Posterior cingulate gyrus (tissue), 11 donors: Measurements from ENCODE around the gene ATG9B.
"Not testable (repeated sequence)": the region's sequence is repeated elsewhere in the genome, so short reads cannot be mapped to it uniquely, and the experiment has no call there.

Experiments used
- DNase-seq, 10 donors: peaks; one replicate each; pipeline versions ENCODE4 v3.0.0 to v3.0.0-alpha.2; 2020 to 2021; ENCODE audit warnings: mixed read lengths in 3 of 10
- intact Hi-C: fragments of 100-400 bp; cut with DNase I; formaldehyde crosslinking; loops from one replicate; pipeline ENCODE4 v1.15.1; 2023

The ATG9B gene

DNA sequence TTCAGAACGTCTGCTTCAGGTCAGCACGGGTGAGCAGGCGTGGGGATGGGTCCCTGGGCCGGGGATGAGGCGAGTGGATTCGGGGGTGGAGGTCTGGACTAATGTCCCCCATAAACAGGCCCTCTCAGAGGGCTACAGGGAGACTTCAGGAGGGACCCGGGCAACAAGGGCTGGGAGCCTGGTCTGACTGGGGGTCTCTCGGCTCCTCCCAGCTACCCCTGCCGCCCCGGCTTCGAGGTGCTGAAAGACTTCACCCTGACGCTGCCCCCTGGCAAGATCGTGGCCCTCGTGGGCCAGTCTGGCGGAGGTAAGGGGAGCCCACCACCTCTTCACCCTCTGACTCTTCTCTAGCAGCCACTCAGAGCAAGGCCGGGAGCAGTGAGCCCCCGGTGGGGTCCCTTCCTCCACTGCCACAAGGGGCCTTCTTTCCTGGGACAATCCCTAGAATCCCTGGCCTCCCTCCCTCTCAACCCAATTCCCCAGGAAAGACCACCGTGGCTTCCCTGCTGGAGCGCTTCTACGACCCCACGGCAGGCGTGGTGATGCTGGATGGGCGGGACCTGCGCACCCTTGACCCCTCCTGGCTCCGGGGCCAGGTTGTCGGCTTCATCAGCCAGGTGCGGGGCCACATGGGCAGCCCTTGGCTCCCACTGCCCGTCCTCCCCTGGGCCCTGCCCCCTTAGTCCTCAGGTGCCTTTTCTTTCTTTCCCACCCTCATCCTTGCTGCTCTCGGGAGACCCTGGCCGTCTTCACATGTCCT is 16.5 kb upstream of the ATG9B start:
- intact Hi-C loops: no loop called here
- DNase-seq: no peak

DNA sequence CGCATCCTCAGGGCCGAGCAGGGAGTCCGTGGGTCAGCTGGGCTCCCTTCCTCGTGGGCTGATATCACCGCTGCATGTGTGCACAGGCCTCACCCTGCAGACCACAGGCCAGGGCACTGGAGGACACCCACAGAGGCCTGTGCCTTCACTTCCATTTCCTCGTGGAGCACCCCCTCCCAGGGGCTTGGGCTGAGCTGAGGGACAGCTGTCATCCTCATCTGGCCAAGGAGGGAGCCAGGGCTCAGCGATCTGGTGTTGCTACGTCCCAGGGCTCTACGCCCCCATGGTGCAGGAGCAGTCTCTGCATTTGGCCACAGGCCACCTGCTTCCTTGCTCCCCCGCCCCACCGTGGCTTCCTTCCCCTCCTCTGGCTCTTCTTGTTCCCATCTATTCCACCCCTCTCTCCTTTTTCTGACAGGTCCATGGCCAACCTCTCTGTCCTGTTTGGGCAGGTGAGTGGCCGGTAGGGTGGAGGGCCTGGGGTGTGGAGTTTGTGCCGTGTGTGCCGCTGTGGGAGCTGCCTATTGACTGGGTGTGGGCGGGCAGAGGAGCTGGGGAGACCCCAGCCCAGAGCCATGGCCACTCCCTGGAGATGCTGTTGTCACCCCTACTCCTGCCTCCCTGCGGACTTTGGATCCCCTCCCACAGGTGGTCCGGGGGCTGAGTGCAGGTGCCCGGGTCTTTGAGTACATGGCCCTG is 15.7 kb upstream of the ATG9B start:
- no peak for DNase-seq
- intact Hi-C loops: no loop called here

DNA sequence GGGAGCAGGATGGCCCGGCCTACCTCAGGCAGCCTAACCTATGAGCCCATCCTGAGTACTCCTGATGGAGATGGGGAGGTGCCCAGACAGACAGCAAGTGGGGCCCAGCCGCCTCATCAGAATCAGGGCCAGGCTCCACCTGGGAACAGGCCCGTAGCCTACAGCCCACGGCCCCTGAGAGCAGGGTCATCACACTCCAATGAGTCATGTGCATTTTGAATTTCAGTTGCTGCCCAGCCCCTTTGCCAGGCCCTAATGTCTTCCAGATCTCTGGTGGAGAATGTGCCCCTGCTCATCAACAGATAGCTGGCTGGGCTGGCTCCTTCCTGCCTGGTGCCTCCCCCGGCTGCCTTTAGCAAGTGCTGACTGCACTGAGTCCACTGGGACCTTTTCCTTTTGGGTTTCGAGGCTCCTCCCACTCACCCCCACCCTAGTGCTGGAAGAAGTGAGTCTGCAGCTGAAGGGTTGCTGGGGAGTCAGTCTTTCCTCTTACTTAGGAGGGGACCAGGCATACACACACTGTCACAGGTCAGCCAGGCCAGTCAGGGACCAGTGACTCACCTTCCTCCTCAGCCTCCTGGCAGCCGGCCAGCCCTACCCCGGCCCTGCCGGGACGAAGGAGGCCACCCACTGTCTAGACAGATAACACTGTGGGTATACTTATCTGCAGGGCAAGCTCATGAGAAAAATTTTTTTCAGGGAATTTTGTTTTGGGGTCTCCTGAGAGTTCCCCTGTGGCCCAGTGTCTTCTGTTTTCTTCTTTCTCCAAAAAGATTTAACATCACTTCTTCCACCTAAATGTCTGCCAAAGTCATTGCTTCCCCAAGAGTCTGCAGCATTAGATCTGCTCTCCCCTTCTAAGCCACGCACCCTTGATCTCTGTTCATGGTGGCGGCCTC is 14.9 kb upstream of the ATG9B start:
- DNase-seq: peak in 1 of 10 donors; percentile 81

DNA sequence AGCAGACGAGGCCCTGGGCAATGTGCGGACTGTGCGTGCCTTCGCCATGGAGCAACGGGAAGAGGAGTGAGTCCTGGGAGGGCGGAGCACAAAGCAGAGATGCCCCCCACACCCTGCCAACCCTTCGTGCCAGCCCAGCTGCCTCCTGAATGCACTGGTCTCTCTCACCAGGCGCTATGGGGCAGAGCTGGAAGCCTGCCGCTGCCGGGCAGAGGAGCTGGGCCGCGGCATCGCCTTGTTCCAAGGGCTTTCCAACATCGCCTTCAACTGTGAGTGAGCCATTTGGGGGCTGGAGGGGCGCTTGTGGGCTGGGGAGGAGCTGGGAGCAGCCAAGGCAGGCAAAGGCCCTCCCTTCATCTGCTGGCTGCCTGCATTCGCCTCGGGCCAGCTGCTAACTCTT is 11.6 kb upstream of the ATG9B start:
- DNase-seq: peak in 1 of 10 donors; percentile 70
- intact Hi-C loops: no loop called here

More for the DNA sequence above, 14.9 kb upstream of the ATG9B start:
- intact Hi-C loops: no loop called here

DNA sequence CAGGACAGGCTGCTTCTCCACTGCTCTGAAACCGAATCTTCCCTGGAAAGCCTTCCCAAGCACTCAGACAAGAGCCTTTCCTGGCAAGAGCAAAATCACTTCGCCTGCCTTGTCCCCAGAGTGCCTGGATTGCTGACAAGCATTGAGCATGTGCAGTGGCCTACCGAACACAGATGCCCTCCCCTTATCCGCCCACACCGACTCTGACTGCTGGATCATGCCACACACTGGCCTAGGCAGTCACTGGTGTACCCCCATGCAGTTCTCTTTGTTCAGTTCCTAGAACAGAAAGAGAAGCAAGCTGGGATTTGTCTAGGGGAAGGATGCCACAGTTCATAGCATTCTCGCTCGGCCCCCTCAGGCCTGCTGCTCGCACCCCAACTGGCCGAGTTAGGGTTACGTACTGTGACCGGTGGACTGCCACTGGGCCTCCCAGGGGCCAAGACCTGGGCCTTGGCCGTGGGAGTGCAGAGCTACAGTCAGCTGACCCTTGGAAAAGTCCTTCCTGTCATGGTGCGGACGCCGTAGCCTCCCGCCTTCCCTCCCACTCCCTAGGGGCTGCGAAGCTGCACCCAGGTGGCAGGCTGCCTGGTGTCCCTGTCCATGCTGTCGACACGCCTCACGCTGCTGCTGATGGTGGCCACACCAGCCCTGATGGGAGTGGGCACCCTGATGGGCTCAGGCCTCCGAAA is 10.9 kb upstream of the ATG9B start:
- peak in 4 of 10 donors; percentile 33 to 90 (median 69) for DNase-seq
- intact Hi-C loops: no loop called here

DNA sequence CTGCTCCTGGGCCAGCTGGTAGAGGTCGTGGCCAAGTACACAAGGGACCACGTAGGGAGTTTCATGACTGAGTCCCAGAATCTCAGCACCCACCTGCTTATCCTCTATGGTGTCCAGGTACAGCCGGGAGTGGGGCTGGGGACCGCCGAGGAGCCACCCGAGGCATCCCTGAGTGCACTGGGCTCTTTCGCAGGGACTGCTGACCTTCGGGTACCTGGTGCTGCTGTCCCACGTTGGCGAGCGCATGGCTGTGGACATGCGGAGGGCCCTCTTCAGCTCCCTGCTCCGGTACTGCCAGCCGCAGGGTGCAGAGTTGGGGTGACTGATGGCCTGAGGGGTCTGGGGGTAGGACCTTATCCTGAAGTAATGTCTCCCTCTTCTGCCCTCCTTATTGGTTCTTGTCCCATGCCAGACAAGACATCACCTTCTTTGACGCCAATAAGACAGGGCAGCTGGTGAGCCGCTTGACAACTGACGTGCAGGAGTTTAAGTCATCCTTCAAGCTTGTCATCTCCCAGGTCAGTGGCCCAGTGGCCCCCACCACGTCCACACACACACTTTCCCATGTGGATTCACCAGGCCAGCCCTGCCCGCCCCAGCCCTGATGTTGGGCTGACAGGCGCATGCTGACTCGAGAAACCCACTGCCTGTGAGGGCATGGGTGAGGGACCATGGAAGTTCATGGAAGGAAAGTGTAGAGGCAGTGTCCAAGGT is 10.2 kb upstream of the ATG9B start:
- peak in 1 of 10 donors; percentile 82 for DNase-seq
- intact Hi-C loops: no loop called here

DNA sequence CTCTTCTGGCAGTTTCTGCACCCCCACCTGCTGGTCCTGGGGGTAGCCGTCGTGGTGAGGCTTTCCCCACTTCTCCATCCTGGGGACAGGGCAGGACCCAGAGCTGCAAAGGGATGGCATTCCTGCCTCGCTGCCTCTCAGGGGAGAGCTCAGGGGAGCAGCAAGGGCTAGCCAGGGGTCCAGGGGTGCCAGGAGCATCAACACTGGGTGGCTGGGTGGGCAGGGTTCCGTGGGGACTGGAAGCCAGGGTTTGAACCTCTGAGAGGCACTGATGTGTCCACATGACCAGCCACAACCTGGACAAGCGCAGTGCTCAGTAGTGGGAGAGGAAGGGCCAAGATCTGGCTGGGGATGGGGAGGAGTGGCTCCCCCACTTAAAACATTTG is 9.6 kb upstream of the ATG9B start:
- intact Hi-C loops: no loop called here

DNA sequence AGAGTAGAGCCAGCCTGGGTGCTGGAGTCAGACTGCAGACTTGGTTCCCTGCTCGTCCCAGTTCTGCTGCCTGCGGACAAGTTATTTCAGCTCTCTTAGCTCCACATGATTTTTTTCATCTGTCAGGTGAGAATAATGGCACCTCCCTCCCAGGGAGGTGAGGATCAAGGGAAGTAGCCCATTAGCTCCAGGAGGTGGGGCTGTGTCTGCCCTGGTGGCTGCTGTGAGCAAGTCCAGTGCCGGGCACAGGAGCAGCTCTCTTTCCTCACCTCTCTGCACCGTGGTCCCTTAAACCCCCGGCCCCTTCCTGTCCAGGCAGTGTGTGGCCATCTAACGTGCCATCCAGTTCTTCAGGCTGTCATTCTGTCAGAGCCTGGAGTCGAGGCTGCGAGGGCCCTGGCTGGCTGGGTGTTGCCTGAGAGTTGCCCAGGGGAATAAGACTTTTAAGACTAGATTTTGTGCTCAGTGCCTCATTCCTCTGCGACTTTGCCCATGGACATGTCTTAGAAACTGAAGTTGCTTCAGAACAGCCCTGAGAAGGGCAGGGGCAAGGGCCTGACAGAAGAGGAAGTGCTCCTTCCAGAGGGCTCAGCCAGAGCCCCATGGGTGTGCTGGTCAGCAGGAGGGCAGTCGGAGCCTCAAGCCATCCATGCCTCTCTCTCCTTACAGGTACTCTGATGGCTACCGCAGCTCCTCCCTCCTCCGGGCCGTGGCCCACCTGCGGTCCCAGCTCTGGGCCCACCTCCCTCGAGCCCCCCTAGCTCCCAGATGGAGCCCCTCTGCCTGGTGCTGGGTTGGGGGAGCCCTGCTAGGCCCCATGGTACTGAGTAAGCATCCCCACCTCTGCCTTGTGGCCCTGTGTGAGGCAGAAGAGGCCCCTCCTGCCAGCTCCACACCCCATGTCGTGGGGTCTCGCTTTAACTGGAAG is 8.9 kb upstream of the ATG9B start:
- intact Hi-C loops: no loop called here
- no peak for DNase-seq

More for the DNA sequence above, 9.6 kb upstream of the ATG9B start:
- no peak for DNase-seq

DNA sequence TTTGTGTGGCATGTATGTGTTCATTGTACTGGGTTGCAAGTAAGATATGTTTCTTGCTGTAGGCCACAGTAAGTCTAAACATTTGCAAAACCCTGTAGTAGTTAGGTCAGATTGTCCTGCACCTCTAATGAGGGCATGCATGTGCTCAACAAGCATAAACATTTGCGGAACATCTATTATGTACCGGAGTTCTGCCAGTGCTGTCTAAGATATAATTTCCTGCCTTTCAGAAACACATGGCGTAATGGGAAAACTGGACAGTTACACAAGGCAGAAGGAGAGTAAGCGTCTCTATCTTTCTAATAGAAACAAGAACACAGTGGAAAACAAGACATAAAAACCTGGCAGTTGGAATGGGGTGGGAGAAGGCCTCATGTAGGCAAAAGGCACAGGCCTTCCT is 6.7 kb upstream of the ATG9B start:
- no peak for DNase-seq
- intact Hi-C loops: no loop called here

DNA sequence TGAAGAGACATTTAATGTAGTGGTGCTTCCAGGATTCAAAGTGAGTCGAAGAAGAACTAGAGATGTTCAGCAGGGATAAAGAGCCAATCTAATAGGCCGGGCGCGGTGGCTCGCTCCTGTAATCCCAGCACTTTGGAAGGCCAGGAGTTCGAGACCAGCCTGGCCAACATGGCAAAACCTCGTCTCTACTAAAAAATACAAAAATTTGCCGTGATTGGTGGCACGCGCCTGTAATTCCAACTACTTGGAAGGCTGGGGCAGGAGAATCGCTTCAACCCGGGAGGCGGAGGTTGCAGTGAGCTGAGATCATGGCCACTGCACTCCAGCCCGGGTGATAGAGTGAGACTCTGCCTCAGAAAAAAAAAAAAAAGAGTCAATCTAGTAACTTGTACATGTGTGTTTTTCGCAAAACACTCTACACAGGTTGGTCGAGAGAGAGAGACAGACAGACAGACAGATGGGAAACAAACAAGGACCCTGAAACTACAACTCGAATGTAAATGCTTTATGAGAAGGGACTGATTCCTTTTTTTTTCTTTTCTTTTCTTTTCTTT is 4.7 kb upstream of the ATG9B start:
- intact Hi-C loops: loop anchor here (1.0 to 2.0 kb wide), 2 partner anchors 29 to 58 kb away; partner anchors contain the start of gene AGAP3
- DNase-seq: no peak

DNA sequence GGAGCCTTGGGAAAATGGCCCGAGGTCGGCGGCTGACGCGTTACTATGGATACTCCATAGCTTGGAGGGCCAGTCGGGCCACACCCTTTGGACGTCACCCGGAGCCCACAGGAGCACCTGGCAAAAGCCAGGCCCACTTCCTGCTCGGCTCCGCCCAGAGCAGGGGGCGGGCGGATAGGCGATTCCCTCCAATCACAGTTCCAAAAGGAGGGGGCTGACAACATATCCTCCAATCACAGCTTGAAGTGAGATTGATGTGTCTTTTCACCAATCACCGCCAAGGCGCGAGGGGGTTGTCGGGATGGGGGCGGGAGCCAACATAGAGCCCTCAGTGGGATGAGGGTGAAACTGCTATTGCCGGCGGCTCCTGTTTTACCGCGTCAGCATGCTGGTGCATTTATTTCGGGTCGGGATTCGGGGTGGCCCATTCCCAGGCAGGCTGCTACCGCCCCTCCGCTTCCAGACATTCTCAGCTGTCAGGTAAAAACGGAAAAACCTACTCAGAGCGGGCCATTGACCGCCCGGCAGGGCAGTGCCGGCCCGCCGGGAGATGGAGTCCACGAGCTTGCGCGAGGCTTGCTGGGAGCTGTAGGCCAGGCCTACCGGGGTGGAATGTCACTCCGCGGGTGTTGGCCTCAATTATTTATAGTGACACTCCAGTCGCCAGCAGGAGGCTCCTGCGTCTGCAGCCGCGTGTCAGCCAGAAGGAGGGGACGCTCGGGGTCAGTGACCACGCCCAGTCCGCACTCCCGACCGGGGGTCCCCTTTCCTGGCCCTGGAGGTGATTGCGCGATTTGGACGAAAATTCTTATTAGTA is 4.0 kb upstream of the ATG9B start, which contains the start of gene ABCB8:
Gene ABCB8 (plus strand): TSS at position 320 of the 817 bp plus-strand sequence. CDS start 66 bp downstream, at position 386.
- peak; percentile 92 to 99 (median 96) for DNase-seq
- intact Hi-C loops: loop anchor here (1.0 to 2.0 kb wide), 2 partner anchors 30 to 58 kb away; partner anchors contain the start of gene AGAP3

DNA sequence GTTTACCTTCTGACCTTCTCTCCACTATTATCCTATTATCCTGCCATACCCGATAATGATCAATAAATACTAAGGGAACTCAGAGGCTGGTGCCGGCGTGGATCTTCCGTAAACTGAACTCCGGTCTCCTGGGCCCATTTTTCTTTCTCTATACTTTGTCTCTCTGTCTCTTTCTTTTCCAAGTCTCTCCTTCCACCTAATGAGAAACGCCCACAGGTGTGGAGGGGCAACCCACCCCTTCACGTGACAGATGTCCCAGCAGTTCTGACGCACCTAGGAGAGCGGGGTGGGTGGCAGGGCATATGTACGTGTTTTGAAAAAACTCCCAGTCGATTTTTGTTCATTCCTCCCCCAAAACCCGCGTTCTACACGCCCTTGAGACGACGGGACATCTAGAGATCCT is 3.4 kb upstream of the ATG9B start:
- intact Hi-C loops: loop anchor here (1.0 to 2.0 kb wide), 2 partner anchors 31 to 59 kb away; partner anchors contain the start of gene AGAP3
- not testable (repeated sequence) for DNase-seq

DNA sequence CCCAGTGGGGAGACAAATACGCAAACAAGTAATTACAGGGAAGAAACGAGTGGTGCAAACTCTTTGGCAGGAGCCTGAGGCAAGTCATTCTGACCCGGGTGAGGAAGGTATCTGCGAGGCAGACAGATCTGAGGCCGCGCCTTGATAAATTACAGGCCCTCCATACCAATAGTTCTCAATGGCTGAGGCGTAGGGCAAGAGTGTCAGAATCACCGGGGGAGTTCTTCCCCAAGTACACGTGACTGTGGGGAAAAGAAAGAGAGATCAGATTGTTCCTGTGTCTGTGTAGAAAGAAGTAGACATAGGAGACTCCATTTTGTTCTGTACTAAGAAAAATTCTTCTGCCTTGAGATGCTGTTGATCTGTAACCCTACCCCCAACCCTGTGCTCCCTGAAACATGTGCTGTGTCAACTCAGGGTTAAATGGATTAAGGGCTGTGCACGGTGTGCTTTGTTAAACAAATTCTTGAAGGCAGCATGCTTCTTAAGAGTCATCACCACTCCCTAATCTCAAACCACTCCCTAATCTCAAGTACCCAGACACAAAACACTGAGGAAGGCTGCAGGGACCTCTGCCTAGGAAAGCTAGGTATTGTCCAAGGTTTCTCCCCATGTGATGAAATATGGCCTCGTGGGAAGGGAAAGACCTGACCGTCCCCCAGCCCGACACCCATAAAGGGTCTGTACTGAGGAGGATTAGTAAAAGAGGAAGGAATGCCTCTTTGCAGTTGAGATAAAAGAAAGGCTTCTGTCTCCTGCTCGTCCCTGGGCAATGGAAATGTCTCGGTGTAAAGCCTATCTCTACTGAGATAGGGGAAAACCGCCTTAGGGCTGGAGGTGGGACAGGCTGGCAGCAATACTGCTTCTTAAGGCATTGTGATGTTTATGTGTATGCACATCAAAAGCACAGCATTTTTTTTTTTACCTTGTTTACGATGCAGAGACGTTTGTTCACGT is 2.8 kb upstream of the ATG9B start:
- DNase-seq, intact Hi-C loops: not testable (repeated sequence)

DNA sequence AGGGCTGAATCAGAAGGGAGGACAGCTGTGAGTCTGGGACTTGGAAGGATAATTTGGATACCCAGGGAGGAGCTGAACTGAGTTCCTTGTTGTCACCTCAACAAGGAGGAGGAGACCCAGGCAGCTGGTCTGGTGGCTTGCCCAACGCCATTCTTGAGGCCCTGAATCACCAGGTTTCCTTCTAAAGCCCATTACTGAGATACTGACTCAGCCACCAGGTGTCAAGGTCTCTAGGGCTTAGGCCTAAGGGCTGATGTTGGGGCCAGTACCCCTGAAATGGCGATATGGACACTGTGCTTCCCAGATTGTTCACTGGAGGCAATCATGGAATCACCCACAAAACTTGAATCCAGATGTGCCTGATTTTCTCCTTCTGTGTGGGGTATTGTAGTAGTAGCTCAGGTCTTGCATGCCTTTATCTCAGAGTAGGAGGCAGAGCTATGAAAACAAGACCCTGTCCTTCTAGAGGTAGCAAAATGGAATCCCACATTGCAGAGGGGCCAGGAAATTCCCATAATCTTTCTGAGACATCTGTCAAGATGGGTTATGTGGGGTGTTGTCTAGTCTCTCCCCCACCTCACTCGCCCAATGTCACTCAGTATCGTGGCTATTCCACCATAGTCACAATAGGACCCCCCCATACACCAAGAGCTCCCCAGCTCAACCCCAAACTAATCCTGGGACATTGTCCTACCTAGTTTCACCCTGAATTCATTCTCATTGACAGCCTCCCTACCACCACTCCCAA is 1.8 kb upstream of the ATG9B start:
- intact Hi-C loops: no loop called here
- no peak for DNase-seq

DNA sequence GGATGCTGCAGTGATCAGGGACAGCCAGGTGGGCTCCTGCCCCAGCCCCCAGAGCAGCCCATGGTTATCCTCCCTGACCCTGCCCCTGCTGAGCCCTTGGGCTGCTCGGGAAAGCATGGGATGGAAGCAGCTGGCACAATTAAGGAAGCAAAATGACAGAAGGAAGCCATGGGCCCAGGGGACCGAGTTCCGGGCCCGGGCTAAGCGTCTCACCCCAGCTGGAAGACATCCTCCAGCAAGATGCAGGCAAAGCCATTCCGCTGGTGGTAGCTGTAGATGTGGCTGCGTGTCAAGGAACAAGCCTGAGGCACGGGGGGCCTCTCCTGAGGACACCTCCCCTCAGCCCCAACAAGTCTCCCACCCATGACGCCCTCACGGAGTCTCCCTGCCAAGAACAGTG is 1.1 kb downstream of the ATG9B start:
- peak in 1 of 10 donors; percentile 66 for DNase-seq
- intact Hi-C loops: no loop called here
